ENCODE data around the gene PRR27. TPM values are rescaled to one million over a fixed set of nuclear protein-coding genes. Genes with fewer than 3 reads are reported as not detected.

PRR27 gene
- total RNA-seq, 2 donors from 2014 or later, result not detected

- Histone ChIP-seq H3K36me3 (ENCODE audit: control insufficient read depth, insufficient read depth, low read length) (no peaks in the 10 kb centered on the region), H3K27me3 (ENCODE audit: control insufficient read depth, insufficient read depth, low read length, poor library complexity, severe bottlenecking) (no peaks in the 10 kb centered on the region), H3K4me3 (ENCODE audit: low read length) (no peak overlapping the region), H3K9me3 (ENCODE audit: control insufficient read depth, low read length) (no peaks in the 10 kb centered on the region), H3K4me1 (ENCODE audit: control insufficient read depth, insufficient read depth, low read length) (no peaks in the 10 kb centered on the region), H3K27ac (ENCODE audit: low read depth, low read length) (no peak overlapping the region), H3K9ac (ENCODE audit: extremely low read depth, low read length, poor library complexity, severe bottlenecking) (no peak overlapping the region)
- no peaks in the 10 kb centered on the region for H3K36me3 Mint-ChIP-seq (ENCODE audit: low read depth)
- peaks cover 5% of the 10 kb centered on the region for H3K4me1 Mint-ChIP-seq
- H3K4me3 Mint-ChIP-seq, result no peak overlapping the region
- no peak for DNase-seq
- no peaks in the 10 kb centered on the region for H3K9me3 Mint-ChIP-seq
- 89 to 92% methylated on average over 1 of the region's 2 CpGs for WGBS, 2 experiments (ENCODE audit: insufficient coverage in 1 of 2, insufficient read length in 1 of 2)
- no peak overlapping the region for H3K27ac Mint-ChIP-seq
- H3K27me3 Mint-ChIP-seq (ENCODE audit: insufficient read depth), result no peaks in the 10 kb centered on the region
- TF ChIP-seq, protein P1, sequence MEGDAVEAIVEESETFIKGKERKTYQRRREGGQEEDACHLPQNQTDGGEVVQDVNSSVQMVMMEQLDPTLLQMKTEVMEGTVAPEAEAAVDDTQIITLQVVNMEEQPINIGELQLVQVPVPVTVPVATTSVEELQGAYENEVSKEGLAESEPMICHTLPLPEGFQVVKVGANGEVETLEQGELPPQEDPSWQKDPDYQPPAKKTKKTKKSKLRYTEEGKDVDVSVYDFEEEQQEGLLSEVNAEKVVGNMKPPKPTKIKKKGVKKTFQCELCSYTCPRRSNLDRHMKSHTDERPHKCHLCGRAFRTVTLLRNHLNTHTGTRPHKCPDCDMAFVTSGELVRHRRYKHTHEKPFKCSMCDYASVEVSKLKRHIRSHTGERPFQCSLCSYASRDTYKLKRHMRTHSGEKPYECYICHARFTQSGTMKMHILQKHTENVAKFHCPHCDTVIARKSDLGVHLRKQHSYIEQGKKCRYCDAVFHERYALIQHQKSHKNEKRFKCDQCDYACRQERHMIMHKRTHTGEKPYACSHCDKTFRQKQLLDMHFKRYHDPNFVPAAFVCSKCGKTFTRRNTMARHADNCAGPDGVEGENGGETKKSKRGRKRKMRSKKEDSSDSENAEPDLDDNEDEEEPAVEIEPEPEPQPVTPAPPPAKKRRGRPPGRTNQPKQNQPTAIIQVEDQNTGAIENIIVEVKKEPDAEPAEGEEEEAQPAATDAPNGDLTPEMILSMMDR (conservative IDR thresholded peaks at IDR 0.05), result no peak
Observed at GRCh38 chr4:70179811-70180210, 25.8 kb downstream of the PRR27 start.

- no peaks in the 10 kb centered on the region for H3K36me3 Mint-ChIP-seq (ENCODE audit: low read depth)
- H3K9me3 ChIP-seq (ENCODE audit: control insufficient read depth, low read length), result no peaks in the 10 kb centered on the region
- DNase-seq, result no peak
- H3K36me3 ChIP-seq (ENCODE audit: control insufficient read depth, insufficient read depth, low read length), result no peaks in the 10 kb centered on the region
- no peaks in the 10 kb centered on the region for H3K27me3 Mint-ChIP-seq (ENCODE audit: insufficient read depth)
- H3K4me3 ChIP-seq (ENCODE audit: low read length), result no peak overlapping the region
- TF ChIP-seq, protein P1 (conservative IDR thresholded peaks at IDR 0.05), result no peak
- no peak overlapping the region for H3K9ac ChIP-seq (ENCODE audit: extremely low read depth, low read length, poor library complexity, severe bottlenecking)
- H3K4me3 Mint-ChIP-seq, result no peak overlapping the region
- WGBS, 2 experiments (ENCODE audit: insufficient coverage in 1 of 2, insufficient read length in 1 of 2), result 67% methylated on average over 1 of the region's 1 CpG; no CpG with 5 or more reads in 1 of the 2 experiments
- H3K4me1 ChIP-seq (ENCODE audit: control insufficient read depth, insufficient read depth, low read length), result no peaks in the 10 kb centered on the region
- H3K27me3 ChIP-seq (ENCODE audit: control insufficient read depth, insufficient read depth, low read length, poor library complexity, severe bottlenecking), result no peaks in the 10 kb centered on the region
- H3K4me1 Mint-ChIP-seq, result peaks cover 5% of the 10 kb centered on the region
- no peak overlapping the region for H3K27ac Mint-ChIP-seq
- no peak overlapping the region for H3K27ac ChIP-seq (ENCODE audit: low read depth, low read length)
- no peaks in the 10 kb centered on the region for H3K9me3 Mint-ChIP-seq
Observed at GRCh38 chr4:70181864-70182263, 27.8 kb downstream of the PRR27 start.

- no peak overlapping the region for H3K4me3 ChIP-seq (ENCODE audit: low read length)
- H3K4me3 Mint-ChIP-seq, result no peak overlapping the region
- 75 to 94% methylated on average over 2 of the region's 2 CpGs for WGBS, 2 experiments (ENCODE audit: insufficient coverage in 1 of 2, insufficient read length in 1 of 2)
- no peak overlapping the region for H3K27ac ChIP-seq (ENCODE audit: low read depth, low read length)
- no peaks in the 10 kb centered on the region for H3K4me1 ChIP-seq (ENCODE audit: control insufficient read depth, insufficient read depth, low read length)
- no peaks in the 10 kb centered on the region for H3K27me3 Mint-ChIP-seq (ENCODE audit: insufficient read depth)
- no peaks in the 10 kb centered on the region for H3K27me3 ChIP-seq (ENCODE audit: control insufficient read depth, insufficient read depth, low read length, poor library complexity, severe bottlenecking)
- TF ChIP-seq, protein P1 (conservative IDR thresholded peaks at IDR 0.05), result no peak
- H3K9ac ChIP-seq (ENCODE audit: extremely low read depth, low read length, poor library complexity, severe bottlenecking), result no peak overlapping the region
- no peaks in the 10 kb centered on the region for H3K9me3 ChIP-seq (ENCODE audit: control insufficient read depth, low read length)
- peaks cover 6% of the 10 kb centered on the region for H3K4me1 Mint-ChIP-seq
- H3K36me3 Mint-ChIP-seq (ENCODE audit: low read depth), result no peaks in the 10 kb centered on the region
- no peaks in the 10 kb centered on the region for H3K9me3 Mint-ChIP-seq
- no peaks in the 10 kb centered on the region for H3K36me3 ChIP-seq (ENCODE audit: control insufficient read depth, insufficient read depth, low read length)
- no peak for DNase-seq
- no peak overlapping the region for H3K27ac Mint-ChIP-seq
Observed at GRCh38 chr4:70182517-70183167, 28.6 kb downstream of the PRR27 start.

Measured in endodermal cell (in vitro differentiated cells).